NCI-H1417 (cell line): ENCODE results near the gene NT5C1A.

ENCODE experiments used
- DNase-seq, 3 experiments: peaks; one replicate each; lab custom pipeline; 2025; lab: John Stamatoyannopoulos, UW

Gene NT5C1A

DNA sequence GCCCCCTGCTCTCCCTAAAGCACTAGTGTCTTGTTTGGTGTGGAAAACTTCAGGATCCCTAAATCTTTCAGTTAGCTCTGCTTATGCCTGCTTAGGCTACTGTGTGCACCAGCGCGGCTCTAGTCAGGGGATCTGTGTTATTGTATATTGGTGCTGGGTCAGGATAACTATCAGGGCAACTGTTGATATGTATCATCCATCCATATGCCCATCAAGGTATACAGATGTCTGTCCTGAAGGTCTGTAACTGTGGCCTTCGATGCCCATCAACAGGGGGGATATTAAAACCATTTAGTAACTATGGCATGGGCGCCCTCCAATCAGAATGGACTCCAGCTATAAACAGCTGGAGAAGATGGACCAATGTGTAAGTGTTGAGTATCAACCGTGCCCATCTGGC, 12.4 kb downstream of the NT5C1A start:
- DNase-seq = no peak

DNA sequence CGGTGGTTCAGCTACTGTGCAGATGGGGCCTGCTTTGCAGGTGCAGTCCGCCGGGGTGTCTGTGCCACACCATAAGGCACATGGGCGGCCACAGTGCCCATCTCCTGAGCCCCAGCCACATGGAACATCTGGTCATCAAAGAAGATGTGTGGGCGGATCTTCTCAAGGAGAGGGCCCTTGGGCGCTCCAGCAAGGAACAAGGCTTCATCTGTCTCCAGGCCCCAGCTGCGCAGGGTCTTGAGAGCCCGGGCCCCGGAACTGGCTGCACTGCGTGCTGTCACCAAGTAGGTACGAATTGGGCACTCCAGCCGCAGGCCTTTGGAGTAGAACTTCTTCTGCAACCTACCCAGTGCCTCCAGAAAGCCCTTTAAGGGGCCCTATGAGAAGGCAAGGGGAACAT, 12.8 kb downstream of the NT5C1A start:
- no peak for DNase-seq

DNA sequence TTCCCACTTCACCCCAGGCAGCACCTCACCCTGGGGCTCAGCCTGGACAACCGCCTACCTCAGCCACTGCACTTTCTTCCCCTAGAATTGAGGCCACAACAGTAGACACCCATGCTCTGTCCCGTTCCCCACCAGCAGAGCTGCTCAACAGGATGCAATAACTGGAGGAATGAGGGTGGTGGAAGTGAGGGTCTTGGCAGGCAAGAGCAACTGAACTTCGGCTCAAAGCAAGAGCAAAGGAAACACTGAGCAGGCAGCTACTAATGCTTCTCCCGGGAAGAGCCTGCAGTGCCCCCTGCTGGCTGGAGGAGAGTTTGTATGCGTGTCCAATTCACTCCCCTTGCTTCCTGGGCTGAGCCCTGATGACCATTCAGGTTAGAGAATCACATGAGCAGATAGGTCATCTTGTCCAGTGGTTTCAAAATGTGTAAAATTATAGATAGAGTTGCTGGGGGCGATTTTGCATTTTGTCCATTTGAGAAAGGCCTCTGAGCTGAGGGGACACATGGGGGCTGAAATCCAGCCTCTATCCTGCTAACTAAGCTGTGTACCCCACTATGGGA, 13.9 kb downstream of the NT5C1A start:
- peak; percentile 23 to 66 (median 59) for DNase-seq

DNA sequence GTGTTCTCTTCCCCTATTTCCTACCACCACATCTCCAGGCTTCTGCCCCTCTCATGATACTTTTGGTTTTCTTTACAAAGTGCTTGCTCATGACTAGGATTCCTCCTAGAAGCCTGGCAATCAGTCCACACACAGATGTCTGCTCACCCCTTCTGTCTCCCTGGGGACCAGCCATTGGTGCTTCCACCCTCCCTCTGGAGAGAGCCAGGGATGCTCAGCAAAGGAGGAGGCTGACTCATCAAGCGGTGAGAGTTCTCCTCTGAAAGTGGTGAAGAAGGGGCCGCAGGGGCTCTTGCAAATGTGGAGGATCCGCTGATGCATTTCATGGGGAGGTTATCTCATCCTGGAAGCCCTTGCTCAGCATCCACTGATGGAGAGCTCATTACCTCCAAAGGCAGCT, 14.5 kb downstream of the NT5C1A start:
- DNase-seq = no peak

DNA sequence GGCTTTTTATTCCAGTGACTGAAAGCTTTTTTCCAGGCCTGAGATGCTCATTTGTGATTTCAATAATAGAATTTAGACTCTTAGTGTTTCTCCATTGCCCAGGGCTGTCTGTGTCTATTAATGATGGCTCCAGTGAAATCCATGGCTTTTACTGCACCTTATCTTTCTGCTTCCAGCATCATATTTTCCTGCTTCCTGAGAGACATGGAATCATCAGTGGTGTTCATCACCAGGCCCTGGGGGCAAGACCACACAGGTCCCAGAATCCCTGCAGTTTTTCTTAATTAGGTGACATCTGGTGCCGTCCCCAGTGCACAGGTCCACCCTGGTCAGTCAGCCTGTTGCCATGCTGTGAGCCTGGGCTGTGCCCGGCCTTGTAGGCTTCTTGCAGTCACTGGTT, 15.5 kb downstream of the NT5C1A start:
- no peak for DNase-seq

DNA sequence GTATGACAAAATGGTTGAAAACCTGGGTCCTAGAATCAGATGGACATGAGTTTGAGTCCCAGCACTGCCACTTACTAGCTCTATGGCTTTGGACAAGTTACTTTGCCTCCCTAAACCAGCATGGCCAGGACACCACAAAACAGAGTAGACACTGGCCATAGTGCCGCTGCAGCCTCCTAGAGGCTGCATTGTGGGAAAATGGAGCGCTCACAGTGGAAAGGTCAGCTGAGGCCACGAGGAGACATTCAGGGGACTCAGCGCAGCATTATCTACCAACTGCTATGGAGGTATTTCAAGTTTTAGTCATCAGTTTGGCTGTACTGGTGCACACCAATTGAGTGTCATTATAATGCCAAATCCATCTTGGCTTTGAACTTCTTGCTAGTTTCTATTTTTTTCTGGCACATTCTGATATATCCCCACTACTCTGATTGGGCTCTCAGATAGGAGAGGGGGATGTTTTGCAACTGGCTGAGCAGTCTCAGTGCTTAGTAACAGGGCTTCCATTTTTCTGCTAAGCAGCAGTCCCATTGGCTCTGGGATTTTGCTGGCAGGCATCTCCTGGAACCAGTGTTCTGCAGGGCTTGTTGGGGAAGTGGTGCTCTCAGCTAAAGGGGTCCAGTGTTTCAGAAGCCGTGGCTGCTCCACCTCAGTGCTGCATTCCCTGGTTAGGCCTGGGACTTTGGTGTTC, 16.2 kb downstream of the NT5C1A start:
- DNase-seq = no peak

DNA sequence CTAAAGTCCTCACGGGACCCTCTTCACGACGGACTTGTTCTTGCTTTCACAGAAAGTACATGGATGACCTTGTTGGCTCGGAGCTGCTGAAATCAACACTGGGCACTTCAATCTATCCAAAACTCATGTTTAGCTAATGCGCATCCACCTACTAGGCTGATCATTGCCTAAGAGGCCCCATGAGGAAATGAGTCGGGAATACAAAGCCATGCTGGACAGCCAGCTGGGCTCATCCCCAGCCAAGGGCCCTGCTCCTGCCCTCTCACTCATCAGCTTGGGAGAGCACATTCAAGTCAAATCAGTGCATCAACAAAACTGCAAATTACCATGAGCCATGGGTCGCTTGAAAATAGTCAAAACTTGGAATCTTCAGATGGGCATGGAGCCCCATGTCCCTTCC, 17.6 kb downstream of the NT5C1A start:
- DNase-seq = no peak

DNA sequence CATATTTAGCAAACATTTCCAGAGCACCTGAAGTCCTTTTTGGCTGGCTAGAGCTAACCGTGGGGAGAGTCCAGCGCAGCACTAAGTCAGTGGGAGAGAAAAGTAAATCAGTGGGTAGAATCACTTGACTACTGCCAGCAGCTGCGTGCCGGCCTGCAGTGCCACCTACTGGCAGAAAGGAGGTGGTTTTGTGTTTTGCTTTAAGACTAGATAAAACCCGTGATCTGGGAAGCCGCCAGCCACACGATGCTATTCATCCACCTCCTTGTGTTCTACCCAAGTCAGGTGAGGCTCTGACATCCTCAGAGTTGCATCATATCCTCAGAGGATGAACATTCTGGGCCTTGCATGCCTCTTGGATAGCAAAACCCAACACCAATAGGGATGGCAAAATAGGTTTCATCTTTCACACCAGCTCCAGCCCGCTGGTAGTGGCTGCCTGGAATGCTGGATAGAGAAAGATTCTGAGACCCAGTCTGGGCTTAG, 18.3 kb downstream of the NT5C1A start:
- DNase-seq = peak; percentile 53 to 84 (median 57)

DNA sequence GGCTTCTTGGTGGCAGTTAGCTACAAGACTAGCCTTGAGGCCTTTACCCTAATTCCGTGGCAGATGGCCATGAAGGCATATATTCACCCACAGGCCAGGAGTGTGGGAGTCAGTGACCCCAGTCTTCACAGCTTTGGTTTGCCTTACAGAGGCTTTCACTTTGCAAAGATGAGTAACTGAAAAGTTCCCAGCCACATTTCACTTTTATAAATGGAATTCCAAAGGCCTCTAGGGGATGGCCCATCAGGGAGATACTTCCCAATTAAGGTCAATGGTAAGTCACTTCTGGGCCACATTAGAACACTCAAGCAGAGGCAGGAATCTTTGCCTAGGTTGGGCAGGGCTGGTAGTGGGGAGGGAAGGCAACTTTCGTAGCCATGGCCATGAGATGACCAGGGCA, 19.4 kb downstream of the NT5C1A start:
- no peak for DNase-seq

DNA sequence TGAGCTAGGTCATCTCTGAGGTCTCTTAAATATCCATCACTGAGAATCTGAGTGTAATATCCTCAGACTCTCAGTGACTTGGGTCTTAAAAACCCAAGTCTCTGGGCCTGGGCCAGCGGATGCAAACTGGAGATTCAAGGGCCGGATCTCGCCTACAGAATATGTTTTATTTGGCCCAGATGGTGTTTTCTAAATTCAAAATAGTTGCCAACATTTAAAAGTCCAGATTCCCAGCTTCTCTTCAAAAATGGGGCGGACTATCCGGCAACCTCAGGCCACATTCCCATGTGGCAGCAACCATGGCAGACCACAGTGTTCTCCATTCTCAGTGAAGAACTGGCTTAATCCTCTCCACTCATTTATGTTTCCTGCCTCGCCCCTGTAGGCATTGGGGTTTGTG, 19.8 kb downstream of the NT5C1A start:
- DNase-seq = no peak

DNA sequence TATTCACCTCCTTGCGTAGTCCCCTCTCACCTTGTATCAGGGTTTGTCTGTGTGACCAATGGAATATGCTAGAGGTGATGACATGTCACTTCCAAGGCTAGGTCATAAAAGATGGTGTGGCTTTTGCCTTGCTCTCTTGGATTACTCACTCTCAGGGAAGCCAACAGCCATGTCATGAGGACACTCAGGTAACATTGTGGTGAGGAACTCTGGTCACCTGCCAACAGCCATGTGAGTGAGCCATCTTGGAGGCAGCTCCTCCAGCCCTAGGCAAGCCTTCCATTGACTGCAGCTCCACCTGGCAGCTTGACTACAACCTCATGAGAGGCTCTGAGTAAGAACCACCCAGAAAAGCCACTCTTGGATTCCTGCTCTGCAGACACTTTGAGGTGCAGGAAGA, 21.5 kb downstream of the NT5C1A start:
- DNase-seq = no peak

DNA sequence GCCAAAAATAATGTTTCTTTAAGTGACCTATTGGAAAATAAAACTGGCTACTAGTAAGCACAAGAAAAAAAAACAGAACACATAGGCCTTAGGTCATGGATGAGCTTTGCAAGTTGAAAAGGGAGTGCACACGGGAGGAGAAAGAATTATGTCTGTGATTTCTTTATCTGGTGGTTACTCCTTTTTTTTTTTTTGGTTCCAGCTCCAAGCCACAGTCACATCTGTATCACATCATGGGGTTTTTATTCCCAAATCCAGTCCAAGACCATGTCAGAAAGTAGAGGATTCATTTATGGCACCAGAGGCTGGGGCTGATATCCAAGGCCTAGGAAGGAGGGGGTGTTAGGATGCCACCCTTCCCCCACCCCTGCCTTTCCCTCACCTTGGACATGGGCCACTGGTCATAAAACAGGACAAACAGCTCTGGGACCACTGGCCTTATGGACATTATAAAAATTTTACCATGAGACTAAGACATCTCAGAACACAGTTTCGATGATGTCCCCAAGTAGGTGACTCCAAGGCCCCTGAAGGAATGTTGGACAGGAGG, 22.2 kb downstream of the NT5C1A start:
- DNase-seq = no peak

DNA sequence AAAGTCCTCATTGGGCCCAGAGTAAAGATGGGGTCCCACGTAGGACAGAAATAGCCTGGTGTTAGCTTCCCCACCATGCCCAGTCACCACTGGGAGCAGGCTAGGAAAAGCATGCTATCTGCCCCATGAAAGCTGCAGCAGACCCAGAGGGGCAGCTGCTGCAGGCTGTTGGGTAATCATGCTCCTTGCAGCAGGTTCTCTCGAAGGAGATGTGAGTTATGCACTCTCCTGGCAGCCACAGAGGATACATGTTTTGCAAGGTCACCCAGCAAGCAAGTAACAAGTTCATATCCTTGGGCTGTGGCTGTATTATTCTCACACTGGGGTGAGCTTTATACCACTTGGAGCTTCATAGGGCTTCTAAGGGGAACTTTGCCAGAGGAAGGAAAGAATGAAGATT, 23.4 kb downstream of the NT5C1A start:
- no peak for DNase-seq

DNA sequence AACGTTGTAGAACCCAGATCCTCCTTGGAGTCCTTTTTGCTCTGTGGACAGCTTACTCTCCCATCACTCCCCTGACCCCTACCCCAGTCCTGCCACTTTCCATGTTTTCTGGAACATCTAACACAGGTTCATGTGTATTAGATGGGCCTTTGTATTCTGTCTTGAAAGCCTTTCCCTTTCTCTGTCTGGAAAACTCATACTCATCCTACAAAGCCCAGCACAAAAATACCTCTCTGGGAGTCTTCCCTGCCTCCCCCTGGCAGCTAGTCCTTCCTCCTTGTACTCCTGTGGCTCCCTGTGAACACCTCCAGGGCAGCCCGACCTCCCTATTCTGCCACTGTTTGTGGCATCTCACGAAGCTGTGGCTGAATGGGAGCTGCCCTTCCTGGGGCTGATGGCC, 24.7 kb downstream of the NT5C1A start:
- no peak for DNase-seq

DNA sequence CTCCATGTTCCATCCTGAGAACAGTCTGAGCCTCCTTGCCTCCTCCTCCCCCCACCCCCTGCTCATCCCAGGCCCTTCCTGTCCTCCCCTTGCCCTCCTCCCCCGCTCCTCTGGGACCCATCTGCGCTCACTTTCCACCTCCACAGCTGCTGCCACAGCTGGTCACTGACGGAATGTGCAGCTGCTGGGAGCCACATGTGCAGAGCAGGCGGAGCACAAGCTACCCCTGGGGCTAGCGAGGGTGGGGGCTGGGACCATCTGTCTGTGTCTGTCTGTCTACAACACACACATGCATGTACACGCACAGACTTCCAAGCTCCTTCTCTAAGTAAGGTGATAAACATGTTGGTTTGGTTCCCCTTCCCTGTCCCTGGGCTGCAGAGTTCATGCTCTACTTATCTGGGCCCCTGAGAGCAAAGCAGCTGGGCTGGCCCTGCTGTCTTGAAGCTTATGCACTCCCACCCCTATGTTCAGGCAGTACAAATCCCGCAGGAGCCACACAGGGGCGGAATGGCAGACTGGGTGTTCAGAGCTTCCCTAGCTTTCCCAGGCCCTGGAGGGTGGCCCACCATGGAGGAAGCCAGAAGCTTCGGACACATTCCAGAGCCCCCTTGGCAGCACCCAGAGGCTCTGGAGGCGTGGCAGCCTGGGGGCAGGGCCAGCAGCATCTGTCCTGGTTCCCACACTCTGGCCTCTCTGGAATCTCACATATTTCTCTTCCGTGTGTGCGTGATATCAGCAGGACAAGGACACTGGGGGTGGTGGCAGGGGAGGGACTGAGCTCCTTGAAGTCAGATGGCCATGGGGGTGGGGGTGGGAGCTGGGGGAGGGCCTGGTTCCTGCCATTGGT, 25.4 kb downstream of the NT5C1A start:
- no peak for DNase-seq

DNA sequence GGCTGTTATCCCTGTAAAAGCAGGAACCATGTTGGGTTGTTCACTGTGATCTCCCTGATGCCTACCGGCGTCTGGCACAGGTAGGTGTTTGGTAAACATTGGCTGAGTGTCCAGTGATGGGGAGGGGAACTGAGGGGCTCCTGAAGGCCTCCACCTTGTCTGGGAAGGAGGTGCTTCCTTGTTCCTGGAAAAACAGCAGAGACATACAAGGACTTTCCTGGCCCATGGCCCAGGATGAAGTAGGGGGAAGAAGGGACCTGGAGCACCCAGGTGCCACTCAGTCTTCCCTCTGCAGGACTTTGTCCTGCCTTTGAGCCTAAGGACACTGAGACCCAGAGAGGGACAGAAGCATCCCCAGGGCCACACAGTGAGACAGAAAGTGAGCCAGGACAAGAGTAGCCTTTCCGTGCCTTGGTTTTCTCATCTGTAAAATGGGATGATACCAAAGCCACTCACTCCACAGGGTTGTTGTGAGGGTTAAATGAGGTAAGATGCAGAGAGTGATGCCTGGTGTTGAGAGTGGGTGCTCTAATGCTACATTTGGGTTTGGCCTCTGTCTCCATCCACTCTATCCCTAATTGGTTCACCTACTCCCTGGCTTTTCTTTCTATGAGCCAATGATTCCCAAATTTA, 26.4 kb downstream of the NT5C1A start:
- no peak for DNase-seq

DNA sequence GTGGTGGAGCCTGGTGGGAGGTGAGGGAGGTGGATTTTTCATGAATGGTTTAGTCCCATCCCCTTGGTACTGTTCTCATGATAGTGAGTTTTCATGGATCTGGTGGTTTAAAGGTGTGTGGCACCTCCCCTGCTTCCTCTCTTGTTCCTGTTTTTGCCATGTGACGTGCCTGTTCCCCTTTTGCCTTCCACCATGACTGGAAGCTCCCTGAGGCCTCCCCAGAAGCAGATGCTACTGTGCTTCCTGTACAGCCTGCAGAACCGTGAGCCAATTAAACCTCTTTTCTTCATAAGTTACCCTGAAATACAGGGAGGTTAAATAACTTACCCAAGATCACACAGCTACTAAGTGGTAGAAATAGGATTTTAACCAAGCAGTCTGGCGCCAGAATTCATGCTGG, 28.2 kb downstream of the NT5C1A start:
- no peak for DNase-seq

DNA sequence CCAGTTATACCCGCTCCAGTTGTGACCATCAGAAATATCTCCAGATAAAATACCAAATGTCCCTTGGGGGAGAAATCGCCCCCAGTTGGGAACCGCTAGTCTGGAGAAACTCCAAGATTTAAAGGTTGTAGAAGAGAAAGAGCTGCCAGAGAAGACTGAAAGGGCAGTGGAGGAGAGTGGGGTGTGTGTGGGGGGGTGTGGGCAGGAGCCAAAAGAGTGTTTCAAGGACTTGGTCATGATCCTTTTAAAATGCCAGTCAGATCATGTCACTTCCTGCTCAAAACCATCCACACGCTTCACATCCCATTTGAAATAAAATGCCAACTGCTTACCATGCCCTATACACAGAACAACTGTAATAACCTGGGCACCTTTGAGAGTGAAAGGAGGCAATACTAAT, 29.1 kb downstream of the NT5C1A start:
- no peak for DNase-seq

DNA sequence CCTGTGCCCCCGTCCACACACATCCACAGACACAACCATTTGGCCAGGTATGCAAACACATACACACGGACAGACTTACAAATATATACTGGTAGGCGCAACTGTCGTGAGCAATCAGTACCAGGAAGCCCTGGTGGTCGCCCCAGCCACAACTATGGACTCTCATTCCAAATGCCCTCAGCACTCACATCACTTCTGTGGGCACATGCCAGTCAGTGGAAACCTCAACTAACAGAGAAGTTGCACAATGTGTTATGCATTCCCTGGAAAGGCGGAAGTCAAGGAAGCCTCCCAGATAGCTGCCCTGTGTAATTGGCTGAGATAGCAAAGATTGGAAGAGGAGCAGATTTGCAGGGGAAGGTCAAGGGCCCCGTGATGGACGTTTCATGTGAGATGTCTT, 31.0 kb downstream of the NT5C1A start:
- DNase-seq = no peak

DNA sequence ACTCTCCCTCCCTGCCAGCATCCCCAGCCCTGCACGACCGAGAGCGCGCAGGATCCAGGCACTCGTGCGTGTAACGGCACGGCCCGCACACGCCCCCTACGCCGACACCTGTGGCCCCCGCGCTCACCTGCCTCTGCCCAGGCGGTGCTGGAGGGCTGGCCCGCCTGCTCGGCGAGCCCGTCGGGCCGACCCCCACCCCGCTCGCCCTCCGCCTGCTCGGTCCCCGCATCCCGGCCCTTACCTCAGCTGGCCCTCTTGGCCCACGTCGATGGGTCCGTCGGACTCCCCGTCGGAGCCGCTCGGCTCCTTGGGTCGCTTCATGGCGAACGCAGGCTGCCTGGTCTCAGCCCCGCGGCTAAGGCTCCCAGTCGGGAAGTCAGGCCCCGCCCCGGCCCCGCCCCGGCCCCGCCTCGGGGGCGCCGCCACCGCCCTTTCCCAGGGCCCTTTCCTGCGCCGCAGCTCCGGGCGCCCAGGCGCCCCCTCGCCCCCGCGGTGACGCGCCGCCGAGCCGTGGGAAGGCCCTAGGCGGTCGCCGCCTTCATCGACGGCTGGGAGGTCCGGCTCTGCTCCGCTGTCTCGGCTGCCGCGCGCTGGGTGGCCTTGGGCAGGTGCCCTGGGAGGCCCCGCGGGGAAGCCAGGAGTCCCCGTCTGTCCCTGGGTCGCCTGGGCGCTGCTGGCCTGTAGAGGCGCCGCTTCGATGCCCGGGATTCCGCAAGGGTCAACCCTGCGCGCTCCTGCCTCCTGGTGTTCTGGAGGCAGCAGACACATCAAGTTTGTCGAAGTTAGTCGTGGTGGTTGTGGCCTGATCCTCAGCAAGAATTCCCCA, 32.4 kb downstream of the NT5C1A start, which contains the start of gene HEYL:
Gene HEYL (minus strand): TSS at position 339 of the 826 bp plus-strand sequence. CDS start 18 bp downstream, at position 321.
- peak; percentile 57 to 69 (median 68) for DNase-seq

DNA sequence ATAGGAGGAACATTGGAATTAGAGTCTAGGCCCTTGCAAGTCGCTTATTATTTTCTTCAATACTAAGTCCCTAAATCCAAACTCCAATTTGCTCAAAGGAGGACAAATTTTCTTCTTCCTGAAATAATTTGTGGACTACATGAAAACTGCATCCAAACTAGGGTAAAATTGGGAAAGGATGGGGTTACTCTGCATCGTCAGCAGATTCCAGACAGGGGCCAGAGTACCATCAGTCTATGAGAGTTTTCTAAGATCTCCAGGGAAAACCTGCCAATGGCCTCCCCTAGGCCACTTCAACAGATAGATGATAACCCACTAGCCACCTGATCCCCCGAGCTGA, 33.0 kb downstream of the NT5C1A start:
- no peak for DNase-seq
